ENCODE results near the gene CIRBP. TPM values are rescaled to one million over a fixed set of nuclear protein-coding genes. Genes with fewer than 3 reads are reported as not detected.

CIRBP gene
- total RNA-seq, 1 donor from 2014 or later: 462 TPM

DNA sequence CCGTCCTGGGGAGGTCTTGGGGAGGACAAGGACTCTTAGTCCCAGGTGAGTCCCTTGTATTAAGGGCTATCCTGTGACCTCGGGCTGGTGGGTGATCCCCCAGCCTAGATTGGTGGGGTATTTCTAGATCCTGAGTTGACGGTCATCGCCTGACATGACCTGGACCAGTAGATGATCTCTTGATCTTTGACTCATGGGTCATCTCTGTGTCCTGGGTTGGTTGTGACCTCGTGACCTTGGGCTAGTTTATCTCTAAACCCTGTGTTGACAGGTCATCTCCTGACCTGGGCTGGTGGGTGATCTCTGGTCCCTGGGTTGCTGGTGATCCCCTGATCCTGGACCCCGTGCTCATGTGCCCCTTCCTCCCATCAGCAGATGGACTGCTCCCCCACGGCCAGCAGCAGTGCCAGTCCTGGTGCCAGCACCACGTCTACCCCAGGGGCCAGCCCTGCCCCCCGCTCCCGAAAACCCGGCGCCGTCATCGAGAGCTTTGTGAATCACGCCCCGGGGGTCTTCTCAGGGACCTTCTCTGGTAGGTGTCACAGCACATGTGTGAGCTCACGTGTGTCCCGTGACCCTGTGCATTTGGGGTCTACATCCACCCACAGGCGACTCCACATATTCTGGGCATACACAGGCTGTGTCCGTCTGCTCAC, 14.5 kb upstream of the CIRBP start:
- DNase-seq (ENCODE audit: low spot score, unreplicated experiment): no peak
- no peaks in the 10 kb centered on the region for H3K27me3 Mint-ChIP-seq
- H3K27ac Mint-ChIP-seq: peak overlapping the region; percentile 52
- peak overlapping the region; percentile 14 for H3K4me3 Mint-ChIP-seq (ENCODE audit: low read depth)
- peaks cover 21% of the 10 kb centered on the region for H3K4me1 Mint-ChIP-seq (ENCODE audit: low read depth)
- H3K9me3 Mint-ChIP-seq (ENCODE audit: low read depth): no peaks in the 10 kb centered on the region
- TF ChIP-seq CTCF (IDR thresholded peaks at IDR 0.05; ENCODE audit: unreplicated experiment): no peak
- peaks cover 19% of the 10 kb centered on the region for H3K36me3 Mint-ChIP-seq (ENCODE audit: insufficient read depth)

GRCh38 chr19:1255186-1256161, 13.7 kb upstream of the CIRBP start:
- Mint-ChIP-seq H3K36me3 (ENCODE audit: insufficient read depth) (peaks cover 19% of the 10 kb centered on the region), H3K27ac (peak overlapping the region; percentile 33), H3K4me3 (ENCODE audit: low read depth) (no peak overlapping the region), H3K4me1 (ENCODE audit: low read depth) (peaks cover 23% of the 10 kb centered on the region), H3K9me3 (ENCODE audit: low read depth) (no peaks in the 10 kb centered on the region), H3K27me3 (no peaks in the 10 kb centered on the region)
- no peak for TF ChIP-seq CTCF (IDR thresholded peaks at IDR 0.05; ENCODE audit: unreplicated experiment)
- DNase-seq (ENCODE audit: low spot score, unreplicated experiment): no peak

DNA sequence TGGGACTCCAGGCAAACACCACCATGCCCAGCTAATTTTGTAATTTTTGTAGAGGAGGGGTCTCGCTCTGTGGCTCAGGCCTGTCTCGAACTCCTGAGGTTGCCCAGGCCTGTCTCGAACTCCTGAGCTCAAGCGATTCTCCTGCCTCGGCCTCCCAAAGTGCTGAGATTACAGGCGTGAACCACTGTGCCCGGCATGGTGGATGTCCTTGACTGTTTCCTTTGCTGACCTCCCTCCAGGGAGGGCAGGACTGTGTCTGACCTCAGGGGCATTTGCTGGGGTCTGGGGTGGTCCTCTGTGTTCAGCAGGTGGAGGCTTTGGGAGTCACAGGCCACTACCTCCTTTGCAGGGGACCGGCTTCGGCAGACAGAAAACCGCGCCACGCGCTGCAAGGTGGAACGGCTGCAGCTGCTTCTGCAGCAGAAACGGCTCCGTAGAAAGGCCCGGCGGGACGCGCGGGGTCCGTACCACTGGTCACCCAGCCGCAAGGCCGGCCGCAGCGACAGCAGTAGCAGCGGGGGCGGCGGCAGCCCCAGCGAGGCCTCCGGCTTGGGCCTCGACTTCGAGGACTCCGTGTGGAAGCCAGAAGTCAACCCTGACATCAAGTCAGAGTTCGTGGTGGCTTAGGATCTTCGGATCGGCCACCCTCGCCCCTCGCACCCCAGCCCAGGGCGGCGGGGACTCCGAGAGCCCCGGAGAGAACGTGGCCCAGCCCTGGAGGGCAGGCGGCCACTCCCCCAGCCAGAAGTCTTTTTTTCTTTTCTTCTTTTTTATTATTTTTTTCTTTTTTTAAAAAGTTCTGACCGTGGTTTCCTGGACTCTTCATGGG, 12.3 kb upstream of the CIRBP start:
- DNase-seq (ENCODE audit: low spot score, unreplicated experiment): no peak
- no peaks in the 10 kb centered on the region for H3K9me3 Mint-ChIP-seq (ENCODE audit: low read depth)
- H3K27me3 Mint-ChIP-seq: no peaks in the 10 kb centered on the region
- peaks cover 27% of the 10 kb centered on the region for H3K4me1 Mint-ChIP-seq (ENCODE audit: low read depth)
- H3K36me3 Mint-ChIP-seq (ENCODE audit: insufficient read depth): peaks cover 14% of the 10 kb centered on the region
- TF ChIP-seq CTCF (IDR thresholded peaks at IDR 0.05; ENCODE audit: unreplicated experiment): no peak
- H3K27ac Mint-ChIP-seq: peak overlapping the region; percentile 29
- peak overlapping the region; percentile 24 for H3K4me3 Mint-ChIP-seq (ENCODE audit: low read depth)

DNA sequence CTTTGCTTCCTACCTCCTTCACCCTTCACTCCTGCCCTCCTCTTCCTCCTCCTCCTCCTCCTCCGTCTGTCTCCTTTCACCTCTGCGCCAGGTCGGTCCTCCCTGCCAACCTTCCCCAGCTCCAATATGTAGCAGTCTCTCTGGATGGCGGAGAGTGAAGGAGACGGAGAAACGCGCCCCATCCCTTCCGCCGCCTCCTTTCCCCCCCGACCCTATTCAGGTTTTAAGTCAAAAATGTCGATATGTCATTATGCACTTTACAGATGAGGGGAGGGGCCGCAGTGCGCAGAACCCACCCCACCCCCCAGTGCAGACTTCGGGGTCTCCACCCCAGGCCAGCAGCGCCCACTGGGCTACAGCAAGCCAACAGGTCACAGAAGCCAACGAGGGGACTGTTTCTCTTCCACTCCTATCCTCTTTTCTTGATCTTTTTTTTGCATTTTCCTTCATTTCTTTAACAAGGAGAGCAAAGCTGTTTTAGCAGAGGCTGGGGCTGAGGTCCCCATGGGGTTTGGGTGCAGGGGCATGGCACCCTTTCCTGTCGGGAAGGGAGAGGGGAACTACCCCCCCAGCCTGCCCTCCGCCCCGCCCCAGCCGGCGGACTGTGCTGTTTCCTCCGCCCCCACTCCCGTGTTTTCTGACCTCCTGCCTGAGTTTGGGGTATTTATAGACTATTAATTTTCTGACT, 11.5 kb upstream of the CIRBP start:
- Mint-ChIP-seq H3K4me1 (ENCODE audit: low read depth) (peaks cover 32% of the 10 kb centered on the region), H3K27ac (peak overlapping the region; percentile 71), H3K27me3 (no peaks in the 10 kb centered on the region), H3K36me3 (ENCODE audit: insufficient read depth) (peaks cover 14% of the 10 kb centered on the region), H3K9me3 (ENCODE audit: low read depth) (no peaks in the 10 kb centered on the region), H3K4me3 (ENCODE audit: low read depth) (no peak overlapping the region)
- no peak for TF ChIP-seq CTCF (IDR thresholded peaks at IDR 0.05; ENCODE audit: unreplicated experiment)
- no peak for DNase-seq (ENCODE audit: low spot score, unreplicated experiment)

Measured in progenitor cell of endocrine pancreas (in vitro differentiated cells).